HepG2 (cell line): ENCODE results near the gene DIPK1B. TPM values are rescaled to one million over a fixed set of nuclear protein-coding genes. Genes with fewer than 3 reads are reported as not detected.

Experiments
- BRF2 ChIP-seq: sonication (generic); formaldehyde crosslinking; IDR thresholded peaks from 2 replicates; pipeline ENCODE4 v1.8.1; 2022; ENCODE audit warnings: mild to moderate bottlenecking, missing genetic modification reagents
- FOXA3 ChIP-seq: IDR thresholded peaks from 2 replicates; pipeline ENCODE4 v1.6.1; 2016; ENCODE audit warnings: missing genetic modification reagents, missing compliant biosample characterization
- IKZF4 ChIP-seq: sonication (generic); formaldehyde crosslinking; IDR thresholded peaks from 2 replicates; pipeline ENCODE4 v1.5.1; 2020; ENCODE audit warnings: borderline replicate concordance, mild to moderate bottlenecking, low read depth, missing genetic modification reagents; ENCODE audit errors: not compliant biosample characterization
- KIAA2018 ChIP-seq: sonication (generic); formaldehyde crosslinking; IDR thresholded peaks from 2 replicates; pipeline ENCODE4 v1.5.0; 2020; ENCODE audit warnings: mild to moderate bottlenecking, missing genetic modification reagents, borderline replicate concordance
- PAXIP1 ChIP-seq: sonication (generic); formaldehyde crosslinking; conservative IDR thresholded peaks from 2 replicates; pipeline ENCODE4 v1.4.0; 2020; ENCODE audit warnings: mild to moderate bottlenecking, missing genetic modification reagents, moderate library complexity
- PHF8 ChIP-seq: sonication (generic); formaldehyde crosslinking; IDR thresholded peaks from 2 replicates; pipeline ENCODE4 v1.5.0; 2020; ENCODE audit warnings: missing genetic modification reagents
- ZFP1 ChIP-seq: IDR thresholded peaks from 2 replicates; pipeline ENCODE4 v1.6.1; 2016
- ZNF362 ChIP-seq: sonication (generic); formaldehyde crosslinking; IDR thresholded peaks from 2 replicates; pipeline ENCODE4 v1.4.0; 2020; ENCODE audit warnings: missing genetic modification reagents, mild to moderate bottlenecking, borderline replicate concordance
- ZNF546 ChIP-seq: sonication (generic); formaldehyde crosslinking; conservative IDR thresholded peaks from 2 replicates; pipeline ENCODE4 v1.8.1; 2023; ENCODE audit warnings: mild to moderate bottlenecking, missing genetic modification reagents
- ZNF549 ChIP-seq: sonication (generic); formaldehyde crosslinking; IDR thresholded peaks from 2 replicates; pipeline ENCODE4 v1.5.0; 2020; ENCODE audit warnings: missing genetic modification reagents
- ZNF552 ChIP-seq: sonication (generic); formaldehyde crosslinking; IDR thresholded peaks from 2 replicates; pipeline ENCODE4 v1.9.0; 2022; ENCODE audit warnings: missing genetic modification reagents, mild to moderate bottlenecking, borderline replicate concordance
- ZNF670 ChIP-seq: sonication (generic); formaldehyde crosslinking; IDR thresholded peaks from 2 replicates; pipeline ENCODE4 v1.8.0; 2022; ENCODE audit warnings: mild to moderate bottlenecking, missing genetic modification reagents, borderline replicate concordance
- ZNF879 ChIP-seq: sonication (generic); formaldehyde crosslinking; IDR thresholded peaks from 2 replicates; pipeline ENCODE4 v1.8.1; 2023; ENCODE audit warnings: missing genetic modification reagents
- polyA plus RNA-seq, 8 experiments: library from polyadenylated mRNA; depleted of rRNA in 3 of 8; stranded (reverse) in 7 of 8; unstranded in 1 of 8; fragments of >200 nt; fragmentation: Illumina TruSeq in 4 of 8; extraction: Trizol in 4 of 8; gene quantifications; 2 replicates each; pipeline versions ENCODE4 v1.2.1 to v1.2.3, GENCODE V29; 2011 to 2016; ENCODE audit warnings: low read depth in 4 of 8, missing spikeins in 1 of 8, mixed read lengths in 1 of 8; ENCODE audit not compliant: insufficient read depth in 1 of 8
- total RNA-seq, 5 experiments: library from RNA; depleted of rRNA; stranded (reverse); fragments of >200 nt; fragmentation: Illumina TruSeq; extraction: Trizol; gene quantifications; 2 replicates each; pipeline ENCODE4 v1.2.3, GENCODE V29; 2016; ENCODE audit warnings: low read depth in 1 of 5

The DIPK1B gene
- total and polyA plus RNA-seq, 2 of the 13 experiments (the other 11 are each of a cell fraction or from before 2014, with no cell fraction given): 0.18 to 3.9 TPM

GRCh38 chr9:136728548-136729123, 16.3 kb downstream of the DIPK1B start (continued):
- TF ChIP-seq ZNF362 (CRISPR knock-in tag): 0 out of 2 replicates have a peak, but pooled peaks have one; percentile 0
- peak; percentile 91; the same call in 1 of the 2 replicates for TF ChIP-seq ZNF670 (CRISPR knock-in tag)
- peak; percentile 52; the same call in 1 of the 2 replicates for TF ChIP-seq KIAA2018 (CRISPR knock-in tag)
- peak; percentile 49 for TF ChIP-seq IKZF4 (CRISPR knock-in tag)
- TF ChIP-seq ZNF552 (CRISPR knock-in tag): peak; percentile 77; the same call in 1 of the 2 replicates
- no peak for TF ChIP-seq ZFP1 (CRISPR knock-in tag)
- no peak for TF ChIP-seq ZNF549 (CRISPR knock-in tag)
- peak; percentile 90 for TF ChIP-seq ZNF879 (CRISPR knock-in tag)
- TF ChIP-seq FOXA3: no peak
- 0 out of 2 replicates have a peak, but pooled peaks have one; percentile 31 for TF ChIP-seq ZNF546 (CRISPR knock-in tag)
- TF ChIP-seq PAXIP1 (CRISPR knock-in tag): no peak
- peak; percentile 48; the same call in 1 of the 2 replicates for TF ChIP-seq PHF8 (CRISPR knock-in tag)
- TF ChIP-seq BRF2: no peak
